ENCODE data around the gene CCDC28A.
"Not testable (repeated sequence)": the region's sequence is repeated elsewhere in the genome, so short reads cannot be mapped to it uniquely, and the experiment has no call there.

Gene CCDC28A

GRCh38 chr6:138773177-138774091, at the start of gene CCDC28A:
Gene CCDC28A (plus strand): TSS chr6:138773769. CDS start chr6:138776121, 2,352 bp downstream.
- DNase-seq (ENCODE audit: low read depth): peak; percentile 86

- no peak for DNase-seq (ENCODE audit: low read depth)
Measured at GRCh38 chr6:138724015-138724414, 49.6 kb upstream of the CCDC28A start.

GRCh38 chr6:138726066-138726756, 47.4 kb upstream of the CCDC28A start:
- no peak for DNase-seq (ENCODE audit: low read depth)

GRCh38 chr6:138726757-138727097, 46.8 kb upstream of the CCDC28A start:
- no peak for DNase-seq (ENCODE audit: low read depth)

GRCh38 chr6:138727182-138727581, 46.4 kb upstream of the CCDC28A start:
- no peak for DNase-seq (ENCODE audit: low read depth)

- DNase-seq (ENCODE audit: low read depth): no peak
Measured at GRCh38 chr6:138728662-138729061, 44.9 kb upstream of the CCDC28A start.

GRCh38 chr6:138730037-138730436, 43.5 kb upstream of the CCDC28A start:
- not testable (repeated sequence) for DNase-seq (ENCODE audit: low read depth)

GRCh38 chr6:138734585-138734984, 39.0 kb upstream of the CCDC28A start:
- DNase-seq (ENCODE audit: low read depth): no peak

- no peak for DNase-seq (ENCODE audit: low read depth)
Measured at GRCh38 chr6:138736640-138737039, 36.9 kb upstream of the CCDC28A start.

GRCh38 chr6:138752017-138752416, 21.6 kb upstream of the CCDC28A start:
- no peak for DNase-seq (ENCODE audit: low read depth)

- DNase-seq (ENCODE audit: low read depth): no peak
Measured at GRCh38 chr6:138757136-138757535, 16.4 kb upstream of the CCDC28A start.

GRCh38 chr6:138765896-138766655, 7.5 kb upstream of the CCDC28A start:
- DNase-seq (ENCODE audit: low read depth): no peak

- no peak for DNase-seq (ENCODE audit: low read depth)
Measured at GRCh38 chr6:138769102-138769676, 4.4 kb upstream of the CCDC28A start.

GRCh38 chr6:138772596-138773176, 883 bp upstream of the CCDC28A start:
- no peak for DNase-seq (ENCODE audit: low read depth)

- no peak for DNase-seq (ENCODE audit: low read depth)
Measured at GRCh38 chr6:138774370-138774769, 801 bp downstream of the CCDC28A start.

- DNase-seq (ENCODE audit: low read depth): no peak
Measured at GRCh38 chr6:138776659-138777058, 3.1 kb downstream of the CCDC28A start.

- DNase-seq (ENCODE audit: low read depth): no peak
Measured at GRCh38 chr6:138778331-138778730, 4.8 kb downstream of the CCDC28A start.

GRCh38 chr6:138782243-138782642, 8.7 kb downstream of the CCDC28A start:
- DNase-seq (ENCODE audit: low read depth): no peak

GRCh38 chr6:138785079-138785478, 11.5 kb downstream of the CCDC28A start:
- no peak for DNase-seq (ENCODE audit: low read depth)

GRCh38 chr6:138785980-138786379, 12.4 kb downstream of the CCDC28A start:
- DNase-seq (ENCODE audit: low read depth): no peak

GRCh38 chr6:138787138-138787537, 13.6 kb downstream of the CCDC28A start:
- no peak for DNase-seq (ENCODE audit: low read depth)

Measured in activated T-cell treated with anti-CD3 and anti-CD28 coated beads for 48 hours (primary cell).